HG02884 (cell line): ENCODE data around the gene APOA4.

Source experiments
- ATAC-seq: cut with Tn5 transposase; IDR thresholded peaks from one replicate; pipeline ENCODE4 v1.9.1; 2021; ENCODE audit warnings: mild to moderate bottlenecking, moderate library complexity; ENCODE audit not compliant: unreplicated experiment

APOA4 gene

DNA sequence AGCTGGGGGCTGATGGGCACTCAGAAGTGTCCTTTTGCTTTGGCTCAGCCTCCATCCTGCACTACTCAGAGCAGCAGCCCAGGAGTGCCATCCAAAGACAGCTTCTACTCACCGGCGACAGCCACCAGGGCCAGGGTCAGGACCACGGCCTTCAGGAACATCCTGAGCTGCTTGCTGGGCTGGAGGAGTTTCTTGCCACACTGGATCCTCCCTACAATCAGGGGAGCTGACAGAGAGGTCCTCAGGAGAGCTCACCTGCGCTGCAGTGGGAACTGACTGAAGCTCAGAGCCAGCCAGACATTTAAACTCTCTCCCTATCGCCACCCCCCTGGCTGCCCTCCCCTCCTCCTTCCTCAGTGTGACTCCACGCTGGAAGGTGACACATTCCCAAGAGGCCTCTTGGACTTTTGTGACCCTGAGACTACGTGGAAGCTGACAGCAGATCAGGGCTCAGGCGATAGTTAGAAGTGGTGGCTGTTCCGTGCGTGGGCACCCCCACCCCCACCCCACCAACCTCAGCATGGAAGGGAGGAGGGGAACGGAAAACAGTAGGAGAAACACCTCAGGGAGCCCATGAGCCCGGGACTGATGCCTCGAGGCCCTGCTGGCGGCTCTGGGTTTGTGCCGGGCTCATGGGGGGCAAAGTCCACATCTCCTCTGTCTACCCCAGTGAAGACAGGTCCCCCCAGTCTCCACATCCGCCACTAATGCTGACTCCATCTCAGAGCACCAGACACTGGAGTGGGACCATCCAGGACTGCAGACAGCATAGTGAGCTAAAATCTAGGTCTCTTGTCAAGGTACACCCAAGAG lies at the start of gene APOA4:
TSS of gene APOA4 (minus strand) at position 274 of the 813 bp plus-strand sequence. CDS start at position 161, 113 bp downstream.
- ATAC-seq: no peak

DNA sequence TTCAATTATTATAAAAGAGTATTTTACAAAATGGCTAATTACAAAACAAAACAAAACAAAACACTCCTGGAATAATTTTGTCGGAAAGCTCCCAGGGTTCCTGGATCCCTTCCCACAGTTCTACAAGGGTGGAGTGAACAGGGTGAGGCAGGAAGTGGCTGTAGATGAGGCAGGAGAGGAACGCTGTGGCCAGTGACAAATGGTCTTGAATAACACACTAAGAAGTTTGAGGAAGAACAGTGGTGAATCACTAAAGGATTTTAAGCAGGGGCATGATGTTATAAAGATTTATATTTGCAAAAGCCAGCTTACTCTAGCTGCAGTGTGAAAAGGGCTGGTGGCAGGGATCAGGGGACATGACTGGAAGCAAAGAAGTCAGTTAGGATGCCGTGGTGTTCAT lies 48.1 kb upstream of the APOA4 start:
- ATAC-seq: no peak

DNA sequence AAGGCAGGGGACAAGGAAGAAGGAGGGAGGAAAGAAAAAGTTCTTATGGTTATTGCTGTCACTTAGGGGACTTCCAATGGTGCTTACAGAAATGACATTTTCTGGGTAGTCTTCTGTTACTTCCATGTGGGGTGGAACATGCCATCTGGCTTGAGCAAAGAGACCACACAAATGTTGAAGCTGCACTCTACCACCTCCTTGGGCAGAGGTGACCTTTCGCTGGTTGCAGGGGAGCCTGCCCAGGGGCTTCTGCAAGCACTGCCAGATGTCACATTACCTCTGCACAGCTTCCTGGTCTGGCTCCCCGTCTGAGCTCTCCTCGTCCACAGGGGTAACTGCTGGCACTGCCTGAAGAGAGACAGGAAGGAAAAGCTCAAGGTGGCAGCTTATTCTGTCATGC lies 47.0 kb upstream of the APOA4 start:
- ATAC-seq: no peak

DNA sequence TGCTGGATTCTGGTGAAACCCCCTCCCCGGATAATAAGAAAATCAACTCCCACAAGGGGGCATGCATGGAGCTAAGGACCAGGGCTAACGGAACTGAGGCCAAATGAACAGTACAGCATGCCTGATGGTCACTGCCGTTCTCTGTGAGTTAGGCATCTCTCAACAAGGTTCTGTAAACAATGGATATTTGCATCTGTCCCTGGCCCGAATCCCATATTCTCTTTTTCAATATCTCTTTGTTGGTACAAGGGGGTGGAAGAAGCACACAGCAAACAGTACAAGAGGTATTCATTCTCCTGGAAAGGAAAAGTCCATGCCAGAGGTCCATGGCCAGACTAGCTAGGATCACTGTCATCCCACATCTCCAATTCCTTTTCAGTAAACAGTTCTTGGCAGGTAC lies 46.5 kb upstream of the APOA4 start:
- no peak for ATAC-seq

DNA sequence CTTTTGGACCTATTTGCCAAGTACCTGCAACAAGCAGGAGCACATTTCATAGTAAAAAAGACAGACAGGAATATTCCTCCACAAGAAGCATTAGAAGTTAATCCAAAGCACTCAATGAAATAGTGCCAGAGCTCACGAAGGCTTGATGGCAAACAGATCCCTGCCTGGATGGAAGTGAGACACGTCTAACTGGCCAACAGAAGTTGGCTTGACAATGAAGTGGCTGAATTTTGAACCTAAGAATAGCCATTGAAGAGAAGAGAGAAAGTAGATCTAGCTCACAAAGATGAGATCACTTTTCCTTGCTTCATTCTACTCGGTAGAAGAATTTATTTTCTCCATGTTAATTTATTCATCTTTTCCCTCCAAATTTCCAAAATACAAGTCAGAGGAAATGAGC lies 45.0 kb upstream of the APOA4 start:
- ATAC-seq: no peak

DNA sequence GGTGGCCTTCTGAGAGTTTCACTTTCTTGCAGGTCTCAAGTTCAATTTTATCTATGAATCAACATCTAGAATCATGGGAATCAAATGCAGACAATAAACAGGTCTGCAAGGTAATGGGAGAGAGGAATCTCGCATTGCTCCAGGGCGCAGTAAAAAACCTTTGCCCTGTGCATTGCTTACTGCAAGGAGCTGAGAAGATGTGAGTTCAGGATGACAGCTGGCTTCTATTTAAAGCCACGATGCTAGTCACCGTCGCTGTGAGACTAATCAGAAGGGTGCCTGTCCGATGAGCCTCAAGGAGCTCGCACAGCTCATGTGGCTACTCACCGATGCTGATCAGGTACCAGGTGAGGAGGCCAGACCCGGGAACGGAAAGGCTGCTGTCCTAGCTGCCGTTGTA lies 44.5 kb upstream of the APOA4 start:
- ATAC-seq: no peak

DNA sequence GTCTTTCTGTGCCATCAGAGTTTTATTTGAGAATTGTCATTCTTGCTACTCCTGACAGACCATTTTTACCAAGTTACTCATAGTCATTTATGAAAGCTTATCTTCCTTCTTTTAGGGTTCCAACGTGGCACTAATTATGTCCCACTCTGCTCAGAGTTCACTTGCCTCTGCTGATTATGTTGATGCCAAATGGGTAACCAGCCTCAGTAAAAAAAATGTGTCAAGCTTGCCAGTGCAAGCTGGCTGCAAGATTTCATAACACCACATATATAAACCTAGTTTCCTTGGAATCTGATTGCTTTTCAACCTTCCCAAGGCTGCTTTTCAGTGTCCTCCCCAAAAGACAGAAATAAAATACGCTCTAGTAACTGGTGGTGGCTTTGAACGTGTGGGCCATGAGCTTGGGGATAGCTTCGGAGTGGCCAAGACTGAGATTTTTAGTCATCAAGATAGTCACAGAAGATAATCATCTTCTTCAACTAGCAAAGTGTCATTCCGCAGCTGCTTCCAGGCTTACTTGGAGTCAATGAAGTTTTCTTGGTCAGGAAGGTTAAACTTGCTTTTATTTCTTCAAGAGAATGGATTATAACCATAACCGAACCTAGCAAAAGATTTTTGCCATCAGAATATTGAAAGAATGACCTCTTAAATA lies 43.8 kb upstream of the APOA4 start:
- ATAC-seq: no peak

DNA sequence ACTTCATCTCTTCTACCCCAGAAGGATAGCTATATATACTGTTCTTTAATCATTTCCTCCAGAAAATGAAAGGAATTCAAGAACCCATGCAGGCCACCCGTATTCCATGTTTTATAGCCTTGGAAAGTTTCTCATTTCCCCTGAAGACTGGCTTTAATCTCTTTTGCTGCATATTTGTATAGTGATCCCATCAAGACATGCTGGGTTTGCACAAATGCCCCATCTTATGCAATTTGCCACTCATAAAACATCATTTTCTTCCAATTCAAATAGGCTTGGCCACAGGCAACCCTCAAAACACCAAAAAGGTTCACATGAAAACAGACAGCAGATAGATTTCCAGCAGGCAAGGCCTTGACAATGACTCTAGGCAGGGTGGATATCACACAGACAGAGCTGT lies 42.6 kb upstream of the APOA4 start:
- no peak for ATAC-seq

DNA sequence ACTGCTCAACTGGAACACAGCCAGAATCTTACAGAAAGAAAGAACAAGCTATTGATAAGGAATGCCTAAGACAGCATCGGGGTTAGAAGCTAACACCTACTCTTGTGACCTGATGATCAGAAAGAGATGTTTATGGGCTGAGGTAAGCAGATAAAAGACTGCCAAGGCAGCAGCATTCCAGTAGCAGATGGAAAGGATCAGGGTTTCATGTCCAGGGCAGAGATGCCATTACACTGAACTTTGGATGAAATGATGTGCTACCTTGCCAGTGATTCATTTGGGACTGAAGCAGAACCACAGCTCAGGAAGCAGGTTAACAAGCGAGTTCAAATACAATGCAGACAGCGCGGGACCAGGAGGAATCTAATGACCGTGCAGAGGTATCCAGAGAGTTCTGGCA lies 41.4 kb upstream of the APOA4 start:
- no peak for ATAC-seq

DNA sequence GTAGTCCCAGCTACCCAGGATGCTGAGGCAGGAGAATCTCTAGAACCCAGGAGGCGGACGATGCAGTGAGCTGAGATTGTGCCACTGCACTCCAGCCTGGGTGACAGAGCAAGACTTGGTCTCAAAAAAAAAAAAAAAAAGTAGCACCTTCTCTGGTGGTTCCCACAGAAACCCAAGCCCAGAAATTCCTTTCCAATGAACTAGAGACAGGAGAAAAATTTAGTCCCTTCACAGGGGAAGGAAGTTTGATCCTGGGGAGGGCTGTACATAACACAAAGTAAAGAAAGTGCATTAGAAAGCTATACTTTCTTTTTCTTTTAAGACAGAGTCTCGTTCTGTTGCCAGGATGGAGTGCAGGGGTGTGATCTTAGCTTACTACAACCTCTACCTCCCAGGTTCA lies 39.8 kb upstream of the APOA4 start:
- ATAC-seq: no peak

DNA sequence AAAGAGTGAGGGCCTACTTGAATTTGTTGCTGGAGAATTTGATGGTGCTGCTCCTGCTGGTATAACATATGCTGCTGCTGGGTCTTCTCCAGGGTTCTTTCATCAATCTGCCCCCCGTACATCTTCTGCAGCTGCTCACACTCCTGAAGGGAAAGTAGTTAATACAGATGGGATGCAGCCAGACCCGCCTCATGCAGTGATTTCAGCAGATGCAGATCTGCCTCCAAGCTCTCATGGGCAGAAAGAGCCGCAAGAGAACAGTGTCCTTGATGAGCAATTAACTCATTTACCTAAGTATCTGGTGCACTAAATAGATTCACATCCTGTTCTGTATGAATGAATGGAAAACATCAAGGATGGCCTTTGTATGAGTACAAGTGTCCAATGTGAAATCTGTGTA lies 39.1 kb upstream of the APOA4 start:
- ATAC-seq: no peak

DNA sequence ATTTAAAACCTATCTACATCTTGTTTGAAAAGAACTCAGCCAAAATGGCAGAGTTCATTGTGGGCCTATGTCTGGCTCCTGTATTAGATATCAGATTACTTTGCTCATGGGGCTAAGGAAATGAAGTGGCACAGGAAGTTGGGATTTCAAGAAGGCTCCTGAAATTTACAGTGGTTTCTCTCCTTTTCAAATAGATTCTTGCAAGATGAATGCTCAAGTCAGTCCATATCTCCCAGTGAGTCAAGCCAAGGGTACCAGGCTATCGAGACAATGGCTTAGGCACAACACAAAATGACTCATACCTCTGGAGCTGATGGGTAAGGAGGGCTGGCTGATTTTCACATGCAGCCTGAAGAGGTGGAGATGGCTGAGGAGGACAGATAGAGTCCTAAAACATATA lies 38.4 kb upstream of the APOA4 start:
- ATAC-seq: no peak

DNA sequence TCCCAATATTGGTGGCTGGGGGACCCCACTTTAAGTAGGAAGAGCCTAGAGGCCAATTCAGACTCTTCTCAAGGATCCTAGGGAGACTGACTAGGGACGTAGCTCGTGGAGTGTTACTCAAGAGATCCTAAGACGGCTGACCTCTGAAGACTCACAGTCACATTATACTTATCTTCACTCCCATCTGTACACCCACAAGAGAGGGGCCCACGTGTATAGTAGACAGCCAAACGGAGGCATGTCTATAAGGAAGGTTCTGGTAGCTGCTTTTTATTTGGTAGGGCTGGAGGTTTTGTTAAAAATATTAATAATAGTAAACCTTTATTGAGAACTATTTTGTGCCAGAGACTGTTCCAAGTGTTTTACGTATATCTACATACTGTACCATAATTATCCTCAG lies 37.2 kb upstream of the APOA4 start:
- no peak for ATAC-seq

DNA sequence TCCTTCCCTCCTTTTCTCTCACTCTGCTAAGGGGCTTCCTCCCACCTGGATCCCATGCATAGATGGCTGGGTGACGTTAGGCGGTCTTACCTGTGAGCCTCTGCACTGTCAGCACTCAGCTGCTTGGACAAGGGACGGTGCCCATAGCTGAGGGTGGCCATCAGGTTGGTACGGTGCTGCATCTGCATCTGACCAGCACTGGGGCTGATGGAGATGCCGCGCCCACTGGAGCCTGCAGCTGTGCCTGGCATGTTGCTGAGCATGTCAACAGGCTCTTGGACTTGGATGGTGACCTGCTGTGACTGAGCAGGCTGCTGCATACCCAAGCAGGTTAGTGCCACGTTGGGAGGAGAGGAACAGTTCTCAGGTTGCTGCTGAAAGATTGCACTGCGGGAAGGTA lies 36.1 kb upstream of the APOA4 start:
- no peak for ATAC-seq

DNA sequence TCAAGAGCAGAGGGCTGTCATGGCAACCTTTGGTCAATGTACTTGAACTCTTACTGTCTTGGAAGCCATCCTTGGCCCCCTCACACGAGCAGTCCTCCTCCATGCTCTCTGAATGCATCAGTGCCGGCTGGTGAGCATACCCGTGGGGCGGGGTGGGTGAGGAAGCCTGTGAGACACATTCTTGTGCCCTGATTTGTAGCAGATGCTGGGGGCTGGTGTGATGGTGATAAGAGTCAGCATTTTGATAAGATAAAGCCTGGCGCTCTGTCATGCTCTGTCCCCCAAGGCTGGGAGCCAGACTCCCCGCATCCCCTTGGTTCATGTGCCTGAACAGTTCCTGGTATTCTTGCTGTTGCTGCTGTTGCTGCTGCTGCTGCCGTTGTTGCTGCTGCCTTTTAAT lies 34.8 kb upstream of the APOA4 start:
- no peak for ATAC-seq

DNA sequence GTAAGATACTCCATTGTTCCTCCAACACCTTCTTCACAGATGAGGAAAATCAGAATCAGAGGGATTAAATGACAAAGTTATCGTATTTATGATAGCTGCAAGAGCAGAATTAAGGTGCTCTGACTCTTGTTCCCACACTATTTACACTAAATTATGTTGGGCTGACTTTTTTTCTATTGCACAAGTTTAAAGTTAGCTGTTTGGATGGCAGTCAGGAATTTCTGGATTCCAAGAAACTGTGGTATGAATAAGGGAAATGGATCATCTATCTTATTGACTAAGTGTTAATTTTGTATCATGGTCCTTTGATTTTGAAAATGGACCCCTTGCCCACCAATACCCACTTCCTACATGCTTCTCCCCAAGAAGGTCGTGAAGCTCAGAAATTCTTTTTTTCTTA lies 34.2 kb upstream of the APOA4 start:
- ATAC-seq: no peak

DNA sequence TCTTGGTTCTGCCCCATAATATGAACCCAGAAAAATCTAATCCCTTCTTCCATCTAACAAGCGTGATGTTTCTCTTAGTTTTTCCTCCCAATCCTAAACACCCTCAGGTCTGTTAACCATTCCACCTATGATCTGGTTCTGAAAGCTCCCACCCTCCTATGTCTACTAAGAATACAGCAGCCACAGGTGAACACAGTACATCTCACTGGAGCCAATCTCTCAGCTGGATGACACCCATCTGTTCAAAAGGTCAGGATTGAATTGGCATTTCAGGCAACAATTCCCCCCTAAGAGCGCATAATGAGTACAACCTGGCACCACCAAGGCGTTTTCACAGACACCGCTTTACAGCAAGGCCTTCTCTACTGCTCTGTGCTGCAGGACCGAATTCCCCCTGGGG lies 33.3 kb upstream of the APOA4 start:
- ATAC-seq: no peak

DNA sequence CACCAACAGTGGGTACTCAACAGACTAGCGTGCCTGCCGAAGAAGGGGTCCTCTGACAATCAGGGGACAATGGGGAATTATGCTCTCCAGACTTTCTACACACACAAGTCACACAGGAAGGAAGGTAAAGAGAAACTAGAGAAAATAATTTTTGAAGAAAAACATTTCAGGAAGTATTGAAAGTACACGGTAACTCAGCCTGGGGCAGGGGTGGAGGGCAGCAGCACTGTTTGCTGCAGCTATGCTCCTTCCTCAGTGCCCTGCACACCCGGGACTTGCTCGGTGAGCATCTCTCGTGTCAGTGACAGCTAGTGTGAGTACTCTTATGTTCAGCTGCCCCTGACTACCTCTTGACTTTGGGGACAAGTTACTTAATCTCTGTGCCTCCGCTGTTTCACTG lies 32.3 kb upstream of the APOA4 start:
- ATAC-seq: no peak

DNA sequence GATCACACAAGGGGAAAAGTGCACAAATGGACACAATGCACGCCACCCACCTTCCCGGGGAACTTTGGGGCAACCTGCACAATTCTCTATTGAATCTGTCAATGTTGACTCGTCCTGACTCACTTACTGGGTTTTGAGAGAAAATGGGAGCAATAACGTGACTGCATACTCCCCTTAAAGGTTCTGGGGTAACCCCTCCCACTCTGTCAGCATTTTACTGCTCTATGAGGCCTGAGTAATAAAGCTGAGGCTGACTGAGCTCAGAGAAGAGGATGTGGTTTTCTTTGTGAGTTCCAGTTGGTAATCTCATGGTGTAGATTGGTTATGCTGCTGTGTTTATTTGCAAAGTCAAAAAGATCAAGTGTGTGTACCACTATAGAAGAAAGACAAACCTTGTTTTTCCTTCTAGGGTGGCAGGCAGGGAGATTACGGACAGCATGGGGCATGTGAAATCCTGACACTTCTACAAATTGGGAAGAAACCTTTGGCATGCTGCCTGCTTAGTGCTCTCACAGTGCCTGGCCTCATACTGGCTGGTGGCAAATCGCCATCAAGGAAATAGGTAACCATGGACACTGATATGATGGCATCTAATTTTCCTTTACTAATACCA lies 30.5 kb upstream of the APOA4 start:
- ATAC-seq: peak; percentile 93

DNA sequence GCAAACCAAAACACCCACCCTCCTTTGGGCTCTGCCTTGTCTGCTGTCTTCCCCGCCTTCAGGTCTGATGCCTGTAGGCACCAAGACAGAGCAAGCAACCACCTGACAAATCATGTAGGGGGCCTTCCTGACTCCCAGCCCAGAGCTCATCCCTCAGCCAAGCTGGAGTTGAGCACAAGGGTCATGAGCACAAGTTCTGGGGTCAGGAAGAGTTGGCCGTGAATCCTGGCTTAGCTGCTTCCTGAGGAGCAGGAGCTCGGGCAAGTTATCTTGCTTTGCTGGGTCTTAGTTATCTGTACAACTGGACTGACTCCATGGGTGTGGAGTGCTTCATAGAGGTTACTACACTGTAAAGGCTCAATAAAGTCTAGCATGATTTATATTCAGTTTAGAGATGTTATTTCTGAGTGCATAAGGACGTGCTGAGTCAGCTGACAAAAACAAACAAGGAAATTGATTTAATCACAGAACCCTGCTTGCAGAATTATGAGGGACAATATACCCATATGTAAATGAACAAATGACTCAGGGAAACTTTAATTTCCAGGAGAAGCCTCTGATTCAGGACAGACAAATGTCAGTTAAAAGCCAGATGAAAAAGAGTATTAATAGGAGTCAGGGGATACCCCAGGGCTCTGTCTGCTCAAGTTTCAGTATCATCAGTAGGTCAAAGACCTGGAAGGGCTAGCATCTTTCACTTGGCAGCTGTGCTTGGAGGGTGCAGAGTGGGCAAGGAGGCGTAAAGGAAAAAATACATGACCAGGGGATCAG lies 29.3 kb upstream of the APOA4 start:
- ATAC-seq: no peak

DNA sequence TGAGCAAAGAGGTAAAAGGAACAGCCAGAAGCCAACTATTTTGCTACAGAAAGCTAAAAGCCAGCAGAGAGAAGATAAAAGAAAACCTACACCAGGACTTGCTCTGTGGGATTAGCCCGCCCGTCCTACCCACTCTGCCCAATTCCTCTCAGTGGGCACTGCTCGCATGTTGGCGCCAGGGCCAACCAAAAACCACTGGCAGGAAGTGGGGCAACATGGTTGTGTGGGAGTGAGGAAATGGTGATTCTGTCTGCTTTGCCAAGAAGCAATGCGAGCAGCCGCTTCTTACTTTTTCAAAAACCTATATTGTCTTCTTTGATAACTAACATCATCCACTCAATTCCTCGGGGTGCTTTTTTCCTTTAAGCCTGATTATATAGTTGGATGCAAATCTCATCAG lies 28.5 kb upstream of the APOA4 start:
- ATAC-seq: no peak

DNA sequence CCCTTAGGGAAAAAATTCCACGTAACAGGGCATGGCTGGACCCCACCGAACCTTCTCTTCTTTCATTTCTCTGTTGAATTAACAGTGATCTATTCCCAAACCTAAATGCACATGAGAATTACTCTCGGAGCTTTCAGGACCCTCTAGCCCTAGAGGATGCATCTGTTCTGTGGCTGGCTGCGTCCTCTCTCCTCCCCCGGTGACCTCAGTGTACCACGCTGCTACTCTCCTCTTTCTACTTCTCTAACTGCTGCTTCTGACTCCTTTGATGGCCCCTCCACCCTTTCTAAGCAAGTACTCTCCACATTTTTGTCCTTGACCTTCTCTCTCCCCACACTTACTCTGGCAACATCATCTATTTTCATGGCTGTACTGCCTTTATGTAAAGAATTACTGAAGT lies 26.4 kb upstream of the APOA4 start:
- no peak for ATAC-seq
